HG02884 (cell line): ENCODE results near the gene RGS12.

Experiments
- ATAC-seq: cut with Tn5 transposase; IDR thresholded peaks from one replicate; pipeline ENCODE4 v1.9.1; 2021; ENCODE audit warnings: mild to moderate bottlenecking, moderate library complexity; ENCODE audit not compliant: unreplicated experiment

The RGS12 gene

GRCh38 chr4:3252831-3253641 is 39.8 kb upstream of the RGS12 start:
- no peak for ATAC-seq

DNA sequence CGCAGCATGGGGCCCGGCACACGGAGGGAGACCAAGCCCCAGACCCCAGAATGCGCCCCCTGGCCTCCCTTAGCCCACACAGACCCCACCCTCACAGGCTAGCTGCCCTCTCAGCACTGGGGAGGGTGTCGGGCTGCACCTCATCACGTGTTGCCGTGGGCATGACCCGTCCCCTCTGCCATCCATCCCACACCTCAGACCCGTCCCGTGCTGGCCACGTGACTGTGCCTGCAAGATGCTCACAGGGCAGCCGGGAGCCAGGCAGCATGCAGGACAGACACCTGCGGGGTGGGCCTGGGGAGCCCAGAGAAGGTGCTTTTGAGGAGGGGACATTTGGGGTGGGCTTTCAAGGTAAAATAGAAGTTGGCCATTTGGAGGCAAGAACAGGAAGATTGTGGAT is 39.0 kb upstream of the RGS12 start:
- no peak for ATAC-seq

GRCh38 chr4:3254302-3255131 is 38.3 kb upstream of the RGS12 start:
- ATAC-seq, result no peak

DNA sequence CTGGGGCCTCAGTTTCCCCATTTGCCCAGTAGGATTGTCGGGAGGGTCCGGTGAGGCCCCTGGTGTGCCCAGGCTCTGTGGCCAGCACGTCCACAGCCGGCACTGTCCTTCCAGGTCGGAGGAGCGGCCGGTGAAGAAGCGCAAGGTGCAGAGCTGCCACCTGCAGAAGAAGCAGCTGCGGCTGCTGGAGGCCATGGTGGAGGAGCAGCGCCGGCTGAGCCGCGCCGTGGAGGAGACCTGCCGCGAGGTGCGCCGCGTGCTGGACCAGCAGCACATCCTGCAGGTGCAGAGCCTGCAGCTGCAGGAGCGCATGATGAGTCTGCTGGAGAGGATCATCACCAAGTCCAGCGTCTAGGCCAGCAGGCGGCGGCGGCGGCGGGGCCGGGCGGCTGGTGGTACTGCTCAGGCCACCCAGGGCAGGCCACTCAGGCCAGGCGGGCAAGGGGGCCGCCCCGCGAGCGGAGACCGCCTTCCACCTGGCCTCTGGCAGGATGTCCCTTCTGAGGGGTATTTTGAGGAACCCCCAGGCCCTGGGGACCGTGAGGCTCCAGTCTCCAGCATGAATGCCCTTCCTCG is 37.1 kb upstream of the RGS12 start:
- ATAC-seq, result no peak

DNA sequence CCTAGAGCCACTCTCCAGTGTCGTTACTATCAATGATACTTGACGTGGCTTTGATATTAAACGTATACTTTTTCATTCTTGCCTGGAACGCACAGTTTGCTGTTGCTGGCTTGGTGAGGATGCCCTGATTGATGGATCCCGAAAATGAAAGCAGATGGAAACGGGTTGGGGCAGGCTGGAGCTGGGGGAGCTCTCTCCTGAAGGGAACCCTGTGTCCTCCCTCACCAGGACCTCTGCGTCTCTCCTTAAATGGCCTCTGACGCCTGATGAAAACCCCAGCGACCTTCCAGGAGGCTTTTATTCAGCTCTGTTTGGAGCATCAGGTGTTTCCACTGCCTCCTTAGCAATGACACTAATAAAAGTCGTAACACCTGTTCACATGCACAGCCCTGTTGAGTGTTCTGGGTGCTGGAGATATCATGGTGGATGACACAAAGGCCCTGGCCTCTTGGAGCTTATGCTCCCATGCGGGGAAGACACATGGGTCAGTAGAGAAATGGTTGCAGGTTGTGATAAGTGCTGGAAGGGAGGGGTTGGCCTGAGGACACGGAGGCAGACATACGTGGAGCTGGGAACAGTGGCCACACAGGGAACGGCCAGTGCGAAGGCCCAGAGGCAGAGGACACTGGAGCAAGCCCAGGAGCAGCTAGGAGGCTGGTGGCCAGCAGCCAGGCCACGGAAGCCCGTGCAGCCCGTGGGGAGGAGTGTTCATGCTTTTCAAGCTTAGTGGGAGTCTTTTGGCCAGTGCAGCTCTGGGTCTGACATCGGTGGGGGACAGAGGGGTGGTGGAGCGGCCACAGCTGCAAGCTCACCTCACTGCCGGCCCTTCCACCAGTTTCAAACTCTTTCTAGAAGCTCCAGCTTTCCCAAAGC is 36.4 kb upstream of the RGS12 start:
- ATAC-seq, result no peak

GRCh38 chr4:3257103-3257555 is 35.7 kb upstream of the RGS12 start:
- no peak for ATAC-seq

GRCh38 chr4:3257556-3258482 is 35.0 kb upstream of the RGS12 start:
- ATAC-seq, result no peak

- no peak for ATAC-seq
These were observed 31.2 kb upstream of the RGS12 start for GRCh38 chr4:3261411-3262207.

DNA sequence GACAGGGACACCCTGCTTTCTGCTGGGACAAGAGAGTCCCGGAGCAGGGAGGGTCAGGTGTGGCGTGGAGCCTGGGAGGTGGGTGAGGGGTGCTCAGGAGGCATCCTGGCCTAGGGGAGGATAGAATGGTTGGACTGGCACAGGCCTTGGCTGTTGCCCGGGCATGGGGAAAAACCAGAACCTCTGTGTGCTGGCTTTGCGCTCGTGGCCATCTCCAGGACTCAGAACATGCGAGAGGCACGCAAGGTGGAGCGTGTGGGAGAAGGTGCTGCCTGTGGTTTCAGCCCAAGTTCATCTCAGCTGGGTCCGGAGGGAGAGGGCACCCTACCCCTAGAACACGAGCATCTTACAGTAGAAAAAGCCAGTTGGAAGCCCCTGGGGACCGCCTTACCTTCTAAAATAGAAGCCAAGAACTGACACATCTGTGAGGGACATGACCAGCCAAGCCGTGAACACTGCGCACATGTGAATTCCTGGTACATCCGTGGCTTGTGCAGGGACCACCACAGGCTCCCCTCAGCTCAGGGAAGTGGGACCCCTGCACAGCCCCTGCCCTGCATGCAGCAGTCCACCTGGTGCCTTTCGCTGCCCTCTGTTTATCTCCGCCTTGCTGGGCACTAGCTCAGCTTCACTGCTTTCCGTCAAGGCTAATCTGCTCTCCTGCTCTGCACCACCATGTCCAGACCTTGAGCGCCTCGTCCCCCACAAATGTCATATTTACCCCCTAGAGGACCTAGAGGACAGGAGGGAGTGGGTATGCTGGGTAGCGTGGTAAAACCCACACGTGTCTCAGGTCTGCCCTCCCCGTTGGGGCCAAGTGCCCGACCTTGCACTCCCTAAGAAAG is 30.4 kb upstream of the RGS12 start:
- no peak for ATAC-seq

DNA sequence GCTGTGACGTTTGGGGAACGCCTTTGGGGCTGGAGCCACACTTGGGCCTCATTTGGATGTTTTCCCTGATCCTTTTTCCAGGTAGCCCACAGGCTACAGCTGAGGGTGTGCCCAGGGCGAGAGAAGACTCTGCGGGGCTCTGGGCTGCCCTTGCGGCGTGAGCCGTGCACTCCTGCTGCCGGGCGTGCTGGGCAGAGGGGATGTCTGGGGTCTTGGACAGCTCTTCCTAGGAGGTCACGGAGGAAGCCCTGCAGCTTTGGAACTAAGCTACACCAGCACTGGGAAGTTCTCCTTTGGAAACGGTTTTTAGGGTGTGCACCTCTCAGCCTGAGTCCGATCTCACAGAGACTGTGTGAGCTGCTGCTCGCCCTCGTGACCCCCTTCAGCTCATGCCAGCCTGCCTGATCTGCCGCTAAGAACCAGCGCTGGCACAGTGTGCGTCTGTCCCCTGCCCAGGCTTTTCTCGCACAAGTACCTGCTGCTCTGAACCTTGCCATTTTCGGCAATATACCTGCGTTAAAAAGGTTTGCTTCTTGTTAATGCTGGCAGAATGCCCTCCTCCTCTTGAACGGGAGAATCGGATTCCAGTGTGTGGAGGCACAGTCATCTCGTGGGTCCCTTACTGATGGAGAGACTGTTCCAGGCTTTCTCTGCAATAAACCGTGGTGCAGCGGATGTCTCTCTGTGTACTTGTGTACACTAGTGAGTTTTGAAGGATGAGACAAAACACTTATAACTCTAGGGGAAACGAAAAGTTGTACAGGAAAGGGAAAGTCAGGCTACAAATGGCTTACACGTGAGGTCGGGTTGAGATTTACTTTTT is 29.6 kb upstream of the RGS12 start:
- no peak for ATAC-seq

DNA sequence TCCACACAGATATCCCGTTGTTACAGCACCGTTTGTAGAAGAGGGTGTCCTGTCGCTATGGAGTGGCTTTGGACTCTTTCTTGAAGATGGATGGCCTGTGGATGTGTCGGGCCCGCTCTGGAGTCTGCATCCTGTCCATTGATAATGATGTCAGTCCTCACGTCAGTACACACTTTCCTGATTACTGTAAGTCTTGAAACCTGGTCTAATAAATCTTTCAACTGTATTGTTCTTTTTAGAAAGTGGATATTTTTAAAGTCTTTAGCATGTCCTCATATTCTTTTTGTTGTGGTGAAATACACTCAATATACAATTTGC is 29.0 kb upstream of the RGS12 start:
- no peak for ATAC-seq

GRCh38 chr4:3266076-3266475 is 26.7 kb upstream of the RGS12 start:
- no peak for ATAC-seq

GRCh38 chr4:3267576-3268394 is 25.0 kb upstream of the RGS12 start:
- ATAC-seq, result no peak

- ATAC-seq, result no peak
These were observed 24.3 kb upstream of the RGS12 start for GRCh38 chr4:3268395-3269104.

- ATAC-seq, result no peak
These were observed 23.5 kb upstream of the RGS12 start for GRCh38 chr4:3269105-3269927.
